Measurements from ENCODE around the gene ACADS. TPM values are rescaled to one million over a fixed set of nuclear protein-coding genes. Genes with fewer than 3 reads are reported as not detected.

The ACADS gene
- polyA plus RNA-seq, 2 donors: 13.7 to 14.9 TPM

- Histone ChIP-seq H3K27me3 (ENCODE audit: control insufficient read depth in 1 of 2, insufficient read depth in 2 of 2, low read length in 2 of 2) (no peaks in the 10 kb centered on the region), H3K9me3 (ENCODE audit: control insufficient read depth in 2 of 2, insufficient read depth in 1 of 2, low read depth in 1 of 2, low read length in 1 of 2) (no peaks in the 10 kb centered on the region), H3K4me1 (ENCODE audit: control insufficient read depth in 2 of 2, insufficient read depth in 2 of 2, low read length in 1 of 2) (no peaks in the 10 kb centered on the region), H3K36me3 (ENCODE audit: control insufficient read depth in 2 of 2, insufficient read depth in 2 of 2, low read length in 1 of 2) (peaks cover 0 to 18% of the 10 kb centered on the region in 2 donors), H3K27ac (ENCODE audit: low read depth in 2 of 2, low read length in 1 of 2) (no peak overlapping the region), H3K4me3 (ENCODE audit: low read depth in 1 of 2, low read length in 2 of 2) (no peak overlapping the region)
- WGBS, 2 donors: 84 to 86% methylated on average over 7 of the region's 7 CpGs
Measured at GRCh38 chr12:120774169-120774916, 48.7 kb downstream of the ACADS start.

GRCh38 chr12:120775862-120776552, 50.4 kb downstream of the ACADS start:
- H3K36me3 ChIP-seq (ENCODE audit: control insufficient read depth in 2 of 2, insufficient read depth in 2 of 2, low read length in 1 of 2): peaks cover 0 to 18% of the 10 kb centered on the region in 2 donors
- 89 to 90% methylated on average over 7 of the region's 7 CpGs for WGBS, 2 donors
- no peak overlapping the region for H3K4me3 ChIP-seq (ENCODE audit: low read depth in 1 of 2, low read length in 2 of 2)
- H3K27ac ChIP-seq (ENCODE audit: low read depth in 2 of 2, low read length in 1 of 2): no peak overlapping the region
- H3K9me3 ChIP-seq (ENCODE audit: control insufficient read depth in 2 of 2, insufficient read depth in 1 of 2, low read depth in 1 of 2, low read length in 1 of 2): no peaks in the 10 kb centered on the region
- no peaks in the 10 kb centered on the region for H3K4me1 ChIP-seq (ENCODE audit: control insufficient read depth in 2 of 2, insufficient read depth in 2 of 2, low read length in 1 of 2)
- no peaks in the 10 kb centered on the region for H3K27me3 ChIP-seq (ENCODE audit: control insufficient read depth in 1 of 2, insufficient read depth in 2 of 2, low read length in 2 of 2)

GRCh38 chr12:120783197-120783596, 57.6 kb downstream of the ACADS start:
- peaks cover 0 to 5% of the 10 kb centered on the region in 2 donors for H3K36me3 ChIP-seq (ENCODE audit: control insufficient read depth in 2 of 2, insufficient read depth in 2 of 2, low read length in 1 of 2)
- H3K4me1 ChIP-seq (ENCODE audit: control insufficient read depth in 2 of 2, insufficient read depth in 2 of 2, low read length in 1 of 2): no peaks in the 10 kb centered on the region
- peak overlapping the region; percentile 22 to 42 for H3K27ac ChIP-seq (ENCODE audit: low read depth in 2 of 2, low read length in 1 of 2)
- 61 to 64% methylated on average over 6 of the region's 6 CpGs for WGBS, 2 donors
- H3K9me3 ChIP-seq (ENCODE audit: control insufficient read depth in 2 of 2, insufficient read depth in 1 of 2, low read depth in 1 of 2, low read length in 1 of 2): no peaks in the 10 kb centered on the region
- H3K4me3 ChIP-seq (ENCODE audit: low read depth in 1 of 2, low read length in 2 of 2): no peak overlapping the region
- H3K27me3 ChIP-seq (ENCODE audit: control insufficient read depth in 1 of 2, insufficient read depth in 2 of 2, low read length in 2 of 2): no peaks in the 10 kb centered on the region

GRCh38 chr12:120784804-120785203, 59.2 kb downstream of the ACADS start:
- WGBS, 2 donors: 87 to 93% methylated on average over 3 of the region's 3 CpGs
- H3K9me3 ChIP-seq (ENCODE audit: control insufficient read depth in 2 of 2, insufficient read depth in 1 of 2, low read depth in 1 of 2, low read length in 1 of 2): no peaks in the 10 kb centered on the region

GRCh38 chr12:120787889-120788288, 62.3 kb downstream of the ACADS start:
- no peaks in the 10 kb centered on the region for H3K9me3 ChIP-seq (ENCODE audit: control insufficient read depth in 2 of 2, insufficient read depth in 1 of 2, low read depth in 1 of 2, low read length in 1 of 2)
- H3K27ac ChIP-seq (ENCODE audit: low read depth in 2 of 2, low read length in 1 of 2): no peak overlapping the region
- no peaks in the 10 kb centered on the region for H3K27me3 ChIP-seq (ENCODE audit: control insufficient read depth in 1 of 2, insufficient read depth in 2 of 2, low read length in 2 of 2)
- 91 to 95% methylated on average over 3 of the region's 3 CpGs for WGBS, 2 donors
- peaks cover 0 to 6% of the 10 kb centered on the region in 2 donors for H3K36me3 ChIP-seq (ENCODE audit: control insufficient read depth in 2 of 2, insufficient read depth in 2 of 2, low read length in 1 of 2)
- H3K4me3 ChIP-seq (ENCODE audit: low read depth in 1 of 2, low read length in 2 of 2): no peak overlapping the region
- H3K4me1 ChIP-seq (ENCODE audit: control insufficient read depth in 2 of 2, insufficient read depth in 2 of 2, low read length in 1 of 2): no peaks in the 10 kb centered on the region

More at GRCh38 chr12:120784804-120785203, 59.2 kb downstream of the ACADS start:
- Histone ChIP-seq H3K36me3 (ENCODE audit: control insufficient read depth in 2 of 2, insufficient read depth in 2 of 2, low read length in 1 of 2) (peaks cover 0 to 3% of the 10 kb centered on the region in 2 donors), H3K4me1 (ENCODE audit: control insufficient read depth in 2 of 2, insufficient read depth in 2 of 2, low read length in 1 of 2) (no peaks in the 10 kb centered on the region), H3K27me3 (ENCODE audit: control insufficient read depth in 1 of 2, insufficient read depth in 2 of 2, low read length in 2 of 2) (no peaks in the 10 kb centered on the region), H3K4me3 (ENCODE audit: low read depth in 1 of 2, low read length in 2 of 2) (no peak overlapping the region), H3K27ac (ENCODE audit: low read depth in 2 of 2, low read length in 1 of 2) (no peak overlapping the region)

Other genes starting within 250 kb of the ACADS start
- 1,000 to 10,000 TPM; 1,023 to 1,071 TPM for gene DYNLL1, start 229.7 kb upstream of the ACADS start, polyA plus RNA-seq
- 10 to 100 TPM; 18.6 to 19.5 TPM for gene COQ5, start 196.7 kb upstream of the ACADS start, polyA plus RNA-seq
- gene RNF10, start 191.5 kb upstream of the ACADS start, polyA plus RNA-seq: 100 to 1,000 TPM; 110 to 288 TPM
- 10 to 100 TPM; 35.8 to 38.8 TPM for gene POP5, start 144.4 kb upstream of the ACADS start, polyA plus RNA-seq
- gene CABP1, start 85.2 kb upstream of the ACADS start, polyA plus RNA-seq: 1 to 10 TPM in 1 of 2 donors, under 1 TPM in 1; 0.48 to 1.1 TPM
- gene MLEC, start 38.7 kb upstream of the ACADS start, polyA plus RNA-seq: 10 to 100 TPM; 14.0 to 15.7 TPM
- gene UNC119B, start 15.4 kb upstream of the ACADS start, polyA plus RNA-seq: 1 to 10 TPM; 4.9 to 9.1 TPM
- 10 to 100 TPM; 16.7 to 29.3 TPM for gene SPPL3, start 178.5 kb downstream of the ACADS start, polyA plus RNA-seq

Measured in esophagus (tissue), 2 donors.